ENCODE data around the gene TPI1.

DNA sequence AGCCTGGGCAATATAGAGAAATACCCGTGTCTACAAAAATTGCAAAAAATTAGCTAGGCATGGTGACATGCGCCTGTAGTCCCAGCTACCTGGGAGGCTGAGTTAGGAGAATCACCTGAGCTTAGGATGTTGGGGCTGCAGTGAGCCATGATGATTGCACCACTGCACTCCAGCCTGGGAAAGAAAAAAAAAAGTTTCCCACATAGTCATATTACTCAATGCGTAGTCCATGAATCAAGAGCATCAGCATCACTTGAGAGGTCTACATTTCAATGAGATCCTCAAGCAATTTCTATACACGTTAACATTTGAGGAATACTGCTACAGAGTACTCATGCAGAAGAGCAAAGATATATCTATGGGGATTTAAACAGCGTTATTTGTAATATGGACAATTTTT lies 32.1 kb downstream of the TPI1 start:
- TF ChIP-seq, protein P1, sequence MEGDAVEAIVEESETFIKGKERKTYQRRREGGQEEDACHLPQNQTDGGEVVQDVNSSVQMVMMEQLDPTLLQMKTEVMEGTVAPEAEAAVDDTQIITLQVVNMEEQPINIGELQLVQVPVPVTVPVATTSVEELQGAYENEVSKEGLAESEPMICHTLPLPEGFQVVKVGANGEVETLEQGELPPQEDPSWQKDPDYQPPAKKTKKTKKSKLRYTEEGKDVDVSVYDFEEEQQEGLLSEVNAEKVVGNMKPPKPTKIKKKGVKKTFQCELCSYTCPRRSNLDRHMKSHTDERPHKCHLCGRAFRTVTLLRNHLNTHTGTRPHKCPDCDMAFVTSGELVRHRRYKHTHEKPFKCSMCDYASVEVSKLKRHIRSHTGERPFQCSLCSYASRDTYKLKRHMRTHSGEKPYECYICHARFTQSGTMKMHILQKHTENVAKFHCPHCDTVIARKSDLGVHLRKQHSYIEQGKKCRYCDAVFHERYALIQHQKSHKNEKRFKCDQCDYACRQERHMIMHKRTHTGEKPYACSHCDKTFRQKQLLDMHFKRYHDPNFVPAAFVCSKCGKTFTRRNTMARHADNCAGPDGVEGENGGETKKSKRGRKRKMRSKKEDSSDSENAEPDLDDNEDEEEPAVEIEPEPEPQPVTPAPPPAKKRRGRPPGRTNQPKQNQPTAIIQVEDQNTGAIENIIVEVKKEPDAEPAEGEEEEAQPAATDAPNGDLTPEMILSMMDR (IDR thresholded peaks at IDR 0.05), result no peak
- no peak for TF ChIP-seq POLR2A (IDR thresholded peaks at IDR 0.05)
